GM19238 (cell line): ENCODE data around the gene SPAG7.

ENCODE experiments used
- DNase-seq: peaks from one replicate; pipeline ENCODE4 v3.0.0; 2011; ENCODE audit warnings: low spot score; ENCODE audit not compliant: insufficient read length

The SPAG7 gene

DNA sequence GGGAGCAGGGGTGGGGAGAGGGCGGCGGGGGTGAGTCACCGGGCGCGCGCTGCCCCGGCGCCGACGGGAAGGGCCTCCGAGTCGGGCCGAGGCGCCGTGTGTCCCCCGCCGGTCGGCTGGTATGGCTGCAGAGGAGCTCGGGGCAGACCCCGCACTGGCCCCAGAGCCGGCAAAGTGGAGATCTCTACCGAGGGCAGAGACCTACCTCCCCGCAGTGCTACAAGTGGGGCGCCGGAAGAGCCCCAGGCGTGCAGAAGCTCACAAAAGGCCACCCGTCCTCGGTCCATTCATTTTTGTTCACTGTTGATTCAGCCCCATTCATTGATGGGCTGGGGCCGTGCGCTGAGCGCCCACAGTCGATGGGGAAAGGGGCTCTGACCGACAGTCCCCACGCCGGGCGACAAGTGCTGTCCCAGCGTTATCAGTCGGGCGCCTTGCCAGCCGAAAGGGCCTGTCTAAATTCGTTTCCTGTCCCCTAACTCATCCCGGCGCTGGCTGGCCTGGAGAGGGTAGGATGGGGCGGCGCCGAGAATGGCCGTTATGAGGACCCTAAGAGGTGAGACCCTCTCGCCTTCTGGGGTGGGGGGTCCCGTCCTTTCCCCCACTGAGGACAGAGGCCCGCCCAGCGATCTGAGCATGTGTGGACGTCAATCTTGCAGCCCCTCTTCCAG, 17.4 kb downstream of the SPAG7 start:
- DNase-seq, result no peak

- DNase-seq, result peak; percentile 84
Measured at GRCh38 chr17:4949321-4950074, 18.1 kb downstream of the SPAG7 start.

- peak; percentile 85 for DNase-seq
Measured at GRCh38 chr17:4948931-4949320, 18.7 kb downstream of the SPAG7 start.

- peak; percentile 84 for DNase-seq
Measured at GRCh38 chr17:4948166-4948930, 19.3 kb downstream of the SPAG7 start, which contains the start of gene PFN1. Gene PFN1 (minus strand): TSS chr17:4948530. CDS start chr17:4948394, 136 bp downstream.

- DNase-seq, result peak; percentile 68
Measured at GRCh38 chr17:4947411-4948165, 20.0 kb downstream of the SPAG7 start.

GRCh38 chr17:4947010-4947410, 20.6 kb downstream of the SPAG7 start:
- no peak for DNase-seq

- DNase-seq, result no peak
Measured at GRCh38 chr17:4946312-4946976, 21.2 kb downstream of the SPAG7 start.

DNA sequence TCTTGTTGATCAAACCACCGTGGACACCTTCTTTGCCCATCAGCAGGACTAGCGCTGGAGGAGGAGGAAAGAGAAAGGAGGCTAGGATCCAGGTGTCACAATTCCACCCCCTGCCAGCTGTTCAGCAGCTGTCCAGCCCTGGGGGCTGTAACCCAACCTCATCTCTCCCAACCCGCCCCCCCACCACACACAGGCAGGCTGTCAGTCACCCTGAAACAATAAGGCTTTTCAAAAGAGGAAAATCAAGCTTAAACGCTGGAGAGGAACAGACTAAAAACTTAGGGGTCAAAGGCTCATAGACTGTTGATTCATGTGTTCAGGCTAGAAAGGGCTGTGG, 21.7 kb downstream of the SPAG7 start:
- DNase-seq, result no peak

GRCh38 chr17:4945176-4945943, 22.3 kb downstream of the SPAG7 start:
- DNase-seq, result no peak

- DNase-seq, result no peak
Measured at GRCh38 chr17:4944554-4945175, 23.0 kb downstream of the SPAG7 start.

- DNase-seq, result no peak
Measured at GRCh38 chr17:4944163-4944553, 23.5 kb downstream of the SPAG7 start.

GRCh38 chr17:4942760-4943508, 24.7 kb downstream of the SPAG7 start:
- no peak for DNase-seq

GRCh38 chr17:4941319-4941610, 26.4 kb downstream of the SPAG7 start:
- DNase-seq, result no peak

- no peak for DNase-seq
Measured at GRCh38 chr17:4940555-4941318, 26.9 kb downstream of the SPAG7 start.

DNA sequence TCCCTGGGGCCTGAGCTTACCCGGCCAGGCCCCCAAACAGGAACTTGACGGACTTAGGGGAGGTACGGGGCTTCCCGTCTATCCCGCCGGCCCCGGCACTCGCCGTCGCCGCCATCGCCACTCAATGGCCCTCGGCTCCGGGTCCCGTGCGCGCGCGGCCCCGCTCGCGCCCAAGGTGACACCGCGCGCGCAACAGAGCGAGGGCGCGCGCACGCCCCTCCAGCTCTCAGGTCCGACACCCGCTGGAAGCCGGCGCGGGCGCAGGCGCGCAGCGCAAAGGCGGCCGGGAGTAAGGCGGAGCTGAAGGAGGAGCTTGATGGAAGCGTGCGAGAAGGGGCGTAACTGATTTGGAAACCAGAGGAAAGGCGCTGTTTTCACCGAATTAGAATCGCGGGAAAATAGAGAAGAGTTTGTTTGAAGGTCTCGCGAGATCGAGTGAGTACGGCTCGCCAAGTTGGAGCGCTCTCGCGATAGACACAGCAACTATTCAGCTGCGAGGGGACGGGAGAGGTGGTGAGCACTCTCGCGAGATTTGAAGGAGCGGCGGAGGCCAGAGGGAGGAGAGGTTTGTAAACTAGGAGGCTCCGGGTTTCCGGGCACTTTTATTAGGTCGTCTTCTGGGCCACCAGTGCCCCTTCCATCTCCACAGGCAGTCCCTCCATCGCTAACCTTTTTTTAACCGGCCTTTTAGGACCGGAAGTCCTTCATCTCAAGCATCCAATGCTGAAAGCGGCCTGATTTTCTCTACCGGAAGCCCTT, 27.6 kb downstream of the SPAG7 start, which contains the start of the genes RNF167 and SLC25A11:
Gene RNF167 (plus strand): TSS at position 473 of the 759 bp plus-strand sequence. CDS start 642 bp downstream, outside the sequence.
Gene SLC25A11 (minus strand): TSS at position 251 of the 759 bp plus-strand sequence. CDS start 136 bp downstream, at position 115.
- peak; percentile 93 for DNase-seq

- DNase-seq, result no peak
Measured at GRCh38 chr17:4939546-4939795, 28.1 kb downstream of the SPAG7 start.

GRCh38 chr17:4938688-4939545, 28.7 kb downstream of the SPAG7 start:
- DNase-seq, result no peak
